Skeletal muscle satellite cell (primary cell): ENCODE measurements around the gene PDIA5. TPM values are rescaled to one million over a fixed set of nuclear protein-coding genes. Genes with fewer than 3 reads are reported as not detected.
A peak's percentile ranks its signal among the peaks of the same experiment; 100 is the strongest.

Experiments used
- H3K27me3 ChIP-seq: 2 replicates; pipeline ENCODE4 v1.7.0; 2013; ENCODE audit warnings: low read length; ENCODE audit not compliant: control insufficient read depth, insufficient read depth
- H3K36me3 ChIP-seq: 2 replicates; pipeline ENCODE4 v1.7.0; 2013; ENCODE audit warnings: mild to moderate bottlenecking, control low read depth, low read length; ENCODE audit not compliant: insufficient read depth
- H3K4me1 ChIP-seq: 2 replicates; pipeline ENCODE4 v1.7.0; 2013; ENCODE audit warnings: low read length; ENCODE audit not compliant: control insufficient read depth, insufficient read depth
- H3K4me2 ChIP-seq: 2 replicates; pipeline ENCODE4 v1.7.0; 2013; ENCODE audit warnings: mild to moderate bottlenecking, low read length
- H3K4me3 ChIP-seq: 2 replicates; pipeline ENCODE4 v1.7.0; 2013; ENCODE audit warnings: low read length
- H3K9ac ChIP-seq: 2 replicates; pipeline ENCODE4 v1.7.0; 2013; ENCODE audit warnings: mild to moderate bottlenecking, low read depth, low read length, moderate library complexity
- H3K9me3 ChIP-seq: replicated peaks from 2 replicates; pipeline ENCODE4 v1.7.0; 2013; ENCODE audit warnings: mild to moderate bottlenecking, control low read depth, low read length
- total RNA-seq: library from RNA; depleted of rRNA; stranded (reverse); fragments of >200 nt; gene quantifications from 2 replicates; pipeline ENCODE4 v1.2.3, GENCODE V29; 2012; rRNA removed

The PDIA5 gene
- total RNA-seq = 34.3 and 39.5 TPM in 2 replicates

GRCh38 chr3:123066896-123067688 is at the start of gene PDIA5:
Gene PDIA5 (plus strand): TSS chr3:123067025. CDS start chr3:123067165, 140 bp downstream.
- no peaks in the 10 kb centered on the region for H3K36me3 ChIP-seq
- H3K9ac ChIP-seq = peak within 1 kb of the TSS; percentile 89
- H3K9me3 ChIP-seq = no peaks in the 10 kb centered on the region
- H3K4me1 ChIP-seq = peaks cover 15% of the 10 kb centered on the region
- H3K4me3 ChIP-seq = peak within 1 kb of the TSS; percentile 98
- H3K27me3 ChIP-seq = peaks cover 18% of the 10 kb centered on the region
- H3K4me2 ChIP-seq = peak within 1 kb of the TSS; percentile 93

GRCh38 chr3:123018683-123019082 is 48.1 kb upstream of the PDIA5 start:
- Histone ChIP-seq H3K4me1 (no peaks in the 10 kb centered on the region), H3K9ac (no peak overlapping the region), H3K4me2 (no peak overlapping the region), H3K36me3 (no peaks in the 10 kb centered on the region), H3K27me3 (peaks cover 89% of the 10 kb centered on the region), H3K4me3 (no peak overlapping the region), H3K9me3 (no peaks in the 10 kb centered on the region)

- Histone ChIP-seq H3K36me3 (no peaks in the 10 kb centered on the region), H3K4me2 (no peak overlapping the region), H3K4me3 (no peak overlapping the region), H3K9me3 (no peaks in the 10 kb centered on the region), H3K4me1 (no peaks in the 10 kb centered on the region), H3K9ac (no peak overlapping the region), H3K27me3 (peaks cover 89% of the 10 kb centered on the region)
These were observed 47.7 kb upstream of the PDIA5 start for GRCh38 chr3:123019161-123019560.

- no peak overlapping the region for H3K4me3 ChIP-seq
- no peaks in the 10 kb centered on the region for H3K36me3 ChIP-seq
- H3K9ac ChIP-seq = no peak overlapping the region
- H3K27me3 ChIP-seq = peaks cover 89% of the 10 kb centered on the region
- H3K9me3 ChIP-seq = no peaks in the 10 kb centered on the region
- no peak overlapping the region for H3K4me2 ChIP-seq
- no peaks in the 10 kb centered on the region for H3K4me1 ChIP-seq
These were observed 47.2 kb upstream of the PDIA5 start for GRCh38 chr3:123019591-123019990.

DNA sequence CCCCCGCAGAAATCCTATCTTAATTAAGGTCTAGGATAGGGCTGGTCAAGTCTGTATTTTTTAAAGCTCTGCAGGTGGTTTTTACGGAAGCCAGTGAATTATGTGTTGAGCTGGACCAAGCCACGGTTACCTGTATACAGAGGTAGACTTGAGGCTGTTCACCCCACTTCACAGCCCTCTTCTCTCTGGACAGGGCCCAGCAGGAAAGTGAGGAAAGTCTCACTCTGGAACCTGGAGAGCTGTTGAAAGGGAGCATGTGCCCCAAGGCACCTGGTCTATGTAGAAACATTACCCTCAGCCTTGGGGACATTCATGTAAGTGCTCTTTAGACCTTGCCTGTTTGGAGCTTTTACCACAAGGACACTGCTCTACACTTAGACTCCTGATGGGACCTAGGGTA is 46.1 kb upstream of the PDIA5 start:
- Histone ChIP-seq H3K4me2 (no peak overlapping the region), H3K4me1 (no peaks in the 10 kb centered on the region), H3K9ac (no peak overlapping the region), H3K27me3 (peaks cover 89% of the 10 kb centered on the region), H3K36me3 (no peaks in the 10 kb centered on the region), H3K9me3 (no peaks in the 10 kb centered on the region), H3K4me3 (no peak overlapping the region)

GRCh38 chr3:123021388-123021787 is 45.4 kb upstream of the PDIA5 start:
- H3K9me3 ChIP-seq = no peaks in the 10 kb centered on the region
- no peak overlapping the region for H3K4me3 ChIP-seq
- H3K9ac ChIP-seq = no peak overlapping the region
- H3K27me3 ChIP-seq = peaks cover 87% of the 10 kb centered on the region
- no peaks in the 10 kb centered on the region for H3K36me3 ChIP-seq
- no peak overlapping the region for H3K4me2 ChIP-seq
- no peaks in the 10 kb centered on the region for H3K4me1 ChIP-seq

GRCh38 chr3:123021996-123022510 is 44.8 kb upstream of the PDIA5 start:
- H3K4me2 ChIP-seq = no peak overlapping the region
- no peak overlapping the region for H3K9ac ChIP-seq
- no peaks in the 10 kb centered on the region for H3K36me3 ChIP-seq
- H3K27me3 ChIP-seq = peaks cover 91% of the 10 kb centered on the region
- H3K4me1 ChIP-seq = peaks cover 6% of the 10 kb centered on the region
- H3K9me3 ChIP-seq = no peaks in the 10 kb centered on the region
- H3K4me3 ChIP-seq = no peak overlapping the region

DNA sequence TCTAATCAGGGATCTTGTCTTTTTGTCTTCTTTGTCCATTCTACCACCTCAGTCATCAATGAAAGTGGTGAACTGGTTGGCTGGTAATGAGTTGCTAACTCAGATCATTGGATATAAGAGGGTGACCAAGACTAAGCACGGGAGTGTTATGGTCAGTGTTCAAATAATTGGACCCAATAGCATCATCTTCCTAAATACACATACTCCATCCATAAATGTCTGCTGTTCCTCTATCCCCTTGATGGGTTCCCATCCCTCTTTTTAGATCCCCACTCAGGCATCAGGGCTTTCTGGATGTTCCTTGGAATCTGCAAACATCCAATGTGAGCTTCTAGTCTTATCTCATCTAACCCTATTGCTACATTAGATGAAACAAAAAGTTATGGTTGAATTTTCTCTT is 42.8 kb upstream of the PDIA5 start:
- H3K4me1 ChIP-seq = peaks cover 16% of the 10 kb centered on the region
- no peak overlapping the region for H3K9ac ChIP-seq
- H3K9me3 ChIP-seq = no peaks in the 10 kb centered on the region
- H3K4me2 ChIP-seq = no peak overlapping the region
- H3K36me3 ChIP-seq = no peaks in the 10 kb centered on the region
- peaks cover 94% of the 10 kb centered on the region for H3K27me3 ChIP-seq
- no peak overlapping the region for H3K4me3 ChIP-seq

GRCh38 chr3:123025642-123026521 is 40.9 kb upstream of the PDIA5 start:
- H3K9ac ChIP-seq = no peak overlapping the region
- peaks cover 95% of the 10 kb centered on the region for H3K27me3 ChIP-seq
- H3K4me1 ChIP-seq = peaks cover 16% of the 10 kb centered on the region
- H3K4me2 ChIP-seq = peak overlapping the region; percentile 87
- H3K36me3 ChIP-seq = no peaks in the 10 kb centered on the region
- no peaks in the 10 kb centered on the region for H3K9me3 ChIP-seq
- no peak overlapping the region for H3K4me3 ChIP-seq

GRCh38 chr3:123026565-123027291 is 40.1 kb upstream of the PDIA5 start:
- no peak overlapping the region for H3K9ac ChIP-seq
- peak overlapping the region; percentile 66 for H3K4me3 ChIP-seq
- H3K36me3 ChIP-seq = no peaks in the 10 kb centered on the region
- peaks cover 95% of the 10 kb centered on the region for H3K27me3 ChIP-seq
- no peaks in the 10 kb centered on the region for H3K9me3 ChIP-seq
- peaks cover 16% of the 10 kb centered on the region for H3K4me1 ChIP-seq
- peak overlapping the region; percentile 87 for H3K4me2 ChIP-seq
